ENCODE data around the gene IL17C. TPM values are rescaled to one million over a fixed set of nuclear protein-coding genes. Genes with fewer than 3 reads are reported as not detected.
A peak's percentile ranks its signal among the peaks of the same experiment; 100 is the strongest.

IL17C gene
- total RNA-seq, 4 donors from 2014 or later = not detected

- Histone ChIP-seq H3K36me3 (no peaks in the 10 kb centered on the region), H3K9me3 (no peaks in the 10 kb centered on the region), H3K4me3 (no peak overlapping the region), H3K4me1 (peaks cover 0 to 3% of the 10 kb centered on the region in 2 donors), H3K27me3 (no peaks in the 10 kb centered on the region), H3K27ac (no peak overlapping the region)
- no peak for DNase-seq
- TF ChIP-seq POLR2A (IDR thresholded peaks at IDR 0.05) (no peak), CTCF (IDR thresholded peaks at IDR 0.05) (no peak)
- intact Hi-C loops (cut with DNase I; ENCODE audit: low total_unique reads) = no loop called here
These were observed 7.0 kb upstream of the IL17C start for GRCh38 chr16:88631384-88631783.

- Histone ChIP-seq H3K36me3 (no peaks in the 10 kb centered on the region), H3K27ac (no peak overlapping the region), H3K9me3 (no peaks in the 10 kb centered on the region), H3K27me3 (no peaks in the 10 kb centered on the region), H3K4me3 (no peak overlapping the region), H3K4me1 (peaks cover 0 to 3% of the 10 kb centered on the region in 2 donors)
- TF ChIP-seq POLR2A (IDR thresholded peaks at IDR 0.05) (no peak), CTCF (IDR thresholded peaks at IDR 0.05) (no peak)
- DNase-seq = no peak
- intact Hi-C loops (cut with DNase I; ENCODE audit: low total_unique reads) = no loop called here
These were observed 6.3 kb upstream of the IL17C start for GRCh38 chr16:88631920-88632586.

- Histone ChIP-seq H3K9me3 (no peaks in the 10 kb centered on the region), H3K4me1 (peaks cover 0 to 3% of the 10 kb centered on the region in 2 donors), H3K36me3 (no peaks in the 10 kb centered on the region), H3K27me3 (no peaks in the 10 kb centered on the region), H3K27ac (no peak overlapping the region), H3K4me3 (no peak overlapping the region)
- no peak for DNase-seq
- no peak for TF ChIP-seq POLR2A (IDR thresholded peaks at IDR 0.05)
- no peak for TF ChIP-seq CTCF (IDR thresholded peaks at IDR 0.05)
- intact Hi-C loops (cut with DNase I; ENCODE audit: low total_unique reads) = no loop called here
These were observed 5.8 kb upstream of the IL17C start for GRCh38 chr16:88632587-88632930.

- H3K4me1 ChIP-seq = peaks cover 0 to 3% of the 10 kb centered on the region in 2 donors
- H3K4me3 ChIP-seq = no peak overlapping the region
- TF ChIP-seq CTCF (IDR thresholded peaks at IDR 0.05) = no peak
- TF ChIP-seq POLR2A (IDR thresholded peaks at IDR 0.05) = no peak
- no peak for DNase-seq
- intact Hi-C loops (cut with DNase I; ENCODE audit: low total_unique reads) = no loop called here
- no peaks in the 10 kb centered on the region for H3K36me3 ChIP-seq
- no peaks in the 10 kb centered on the region for H3K9me3 ChIP-seq
- H3K27ac ChIP-seq = no peak overlapping the region
- H3K27me3 ChIP-seq = peaks cover 0 to 9% of the 10 kb centered on the region in 2 donors
These were observed 4.7 kb upstream of the IL17C start for GRCh38 chr16:88633684-88634140.

- Histone ChIP-seq H3K9me3 (no peaks in the 10 kb centered on the region), H3K4me1 (peaks cover 0 to 3% of the 10 kb centered on the region in 2 donors), H3K36me3 (no peaks in the 10 kb centered on the region), H3K27ac (no peak overlapping the region), H3K4me3 (peak overlapping the region; percentile 3 to 13), H3K27me3 (peaks cover 0 to 9% of the 10 kb centered on the region in 2 donors)
- peak in 1 of 2 donors; percentile 49 for DNase-seq
- intact Hi-C loops (cut with DNase I; ENCODE audit: low total_unique reads) = no loop called here
- TF ChIP-seq POLR2A (IDR thresholded peaks at IDR 0.05) (no peak), CTCF (IDR thresholded peaks at IDR 0.05) (no peak)
These were observed 4.0 kb upstream of the IL17C start for GRCh38 chr16:88634141-88634993.

All from uterus (tissue), 4 donors.